ENCODE results near the gene KAZN. TPM values are rescaled to one million over a fixed set of nuclear protein-coding genes. Genes with fewer than 3 reads are reported as not detected.

KAZN gene
- total and polyA plus RNA-seq, 4 donors: 4.4 to 19.3 (median 9.6) TPM

GRCh38 chr1:14733779-14734140, 135.3 kb downstream of the KAZN start:
- H3K4me3 ChIP-seq (ENCODE audit: low read length in 2 of 2): no peak overlapping the region
- no peaks in the 10 kb centered on the region for H3K4me1 ChIP-seq (ENCODE audit: control insufficient read depth in 1 of 2, insufficient read depth in 2 of 2, low read length in 2 of 2)
- DNase-seq (no peak), ATAC-seq (ENCODE audit: low FRiP score) (no peak)
- no peaks in the 10 kb centered on the region for H3K9me3 ChIP-seq (ENCODE audit: control insufficient read depth, low read length)
- H3K27me3 ChIP-seq (ENCODE audit: control insufficient read depth in 1 of 2, insufficient read depth in 2 of 2, low read length in 1 of 2): no peaks in the 10 kb centered on the region
- no peak overlapping the region for H3K27ac ChIP-seq (ENCODE audit: low read depth in 1 of 2, low read length in 2 of 2)
- H3K36me3 ChIP-seq (ENCODE audit: control insufficient read depth in 1 of 2, insufficient read depth in 2 of 2, low read length in 1 of 2): no peaks in the 10 kb centered on the region
- intact Hi-C loops (cut with DNase I): loop anchor here in 1 of 2 donors (10.0 kb wide), 1 partner anchor 639 kb away; no protein-coding TSS in a partner anchor
- 91% methylated on average over 10 of the region's 10 CpGs for WGBS, 2 donors

DNA sequence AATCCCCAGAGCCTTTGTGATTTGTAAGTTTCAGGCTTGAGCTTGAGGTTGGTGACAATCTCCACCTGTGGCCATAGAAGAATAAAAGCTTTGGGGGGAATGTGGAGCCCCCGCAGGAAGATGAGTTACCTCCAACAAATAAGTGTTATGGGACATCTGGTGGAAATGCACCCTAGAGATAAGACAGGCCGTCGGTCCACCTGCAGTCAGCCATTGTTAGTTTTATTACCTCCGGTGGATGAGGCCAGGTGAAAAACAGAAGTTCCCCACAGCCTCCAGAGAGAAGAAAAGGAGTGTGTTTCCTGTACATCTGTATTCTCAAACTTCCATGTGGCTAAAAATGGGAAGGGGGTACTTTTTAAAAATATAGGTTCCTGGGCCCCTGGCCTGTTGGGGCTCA, 137.4 kb downstream of the KAZN start:
- WGBS, 2 donors: 83 to 85% methylated on average over 4 of the region's 4 CpGs
- intact Hi-C loops (cut with DNase I): loop anchor here in 1 of 2 donors (10.0 kb wide), 1 partner anchor 641 kb away; no protein-coding TSS in a partner anchor

DNA sequence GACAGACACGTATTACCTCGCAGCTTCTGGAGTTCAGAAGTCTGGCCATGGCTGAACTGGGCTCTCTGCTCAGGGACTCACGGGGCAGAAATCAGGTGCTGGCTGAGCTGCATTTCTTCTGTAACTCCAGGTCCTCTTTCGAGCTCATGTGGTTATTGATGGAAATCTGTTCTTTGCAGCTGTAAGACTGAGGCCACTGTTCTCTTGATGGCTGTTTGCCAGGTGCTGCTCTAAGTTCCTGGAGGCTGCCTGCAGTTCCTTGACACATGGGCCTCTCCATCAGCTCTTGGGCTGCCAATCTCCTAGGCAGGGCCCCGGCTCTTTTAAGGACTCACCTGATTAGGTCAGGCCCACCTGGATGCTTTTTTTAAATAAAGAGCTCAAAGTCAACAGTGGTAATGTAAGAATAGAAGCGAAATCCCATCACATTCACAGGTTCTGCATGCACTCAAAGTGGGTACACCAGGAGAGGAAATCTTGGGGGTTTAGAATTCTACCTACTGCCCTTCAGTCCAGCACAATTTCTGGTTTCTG, 139.1 kb downstream of the KAZN start:
- Histone ChIP-seq H3K4me3 (ENCODE audit: low read length in 2 of 2) (no peak overlapping the region), H3K27me3 (ENCODE audit: control insufficient read depth in 1 of 2, insufficient read depth in 2 of 2, low read length in 1 of 2) (no peaks in the 10 kb centered on the region), H3K9me3 (ENCODE audit: control insufficient read depth, low read length) (no peaks in the 10 kb centered on the region), H3K36me3 (ENCODE audit: control insufficient read depth in 1 of 2, insufficient read depth in 2 of 2, low read length in 1 of 2) (no peaks in the 10 kb centered on the region), H3K27ac (ENCODE audit: low read depth in 1 of 2, low read length in 2 of 2) (no peak overlapping the region), H3K4me1 (ENCODE audit: control insufficient read depth in 1 of 2, insufficient read depth in 2 of 2, low read length in 2 of 2) (no peaks in the 10 kb centered on the region)
- DNase-seq: no peak
- intact Hi-C loops (cut with DNase I): loop anchor here in 1 of 2 donors (10.0 kb wide), 1 partner anchor 643 kb away; no protein-coding TSS in a partner anchor
- 77 to 78% methylated on average over 6 of the region's 6 CpGs for WGBS, 2 donors
- ATAC-seq (ENCODE audit: low FRiP score): no peak

More for the DNA sequence above, 137.4 kb downstream of the KAZN start:
- Histone ChIP-seq H3K4me3 (ENCODE audit: low read length in 2 of 2) (no peak overlapping the region), H3K9me3 (ENCODE audit: control insufficient read depth, low read length) (no peaks in the 10 kb centered on the region), H3K27ac (ENCODE audit: low read depth in 1 of 2, low read length in 2 of 2) (no peak overlapping the region), H3K4me1 (ENCODE audit: control insufficient read depth in 1 of 2, insufficient read depth in 2 of 2, low read length in 2 of 2) (no peaks in the 10 kb centered on the region), H3K27me3 (ENCODE audit: control insufficient read depth in 1 of 2, insufficient read depth in 2 of 2, low read length in 1 of 2) (no peaks in the 10 kb centered on the region), H3K36me3 (ENCODE audit: control insufficient read depth in 1 of 2, insufficient read depth in 2 of 2, low read length in 1 of 2) (no peaks in the 10 kb centered on the region)
- ATAC-seq (ENCODE audit: low FRiP score) (no peak), DNase-seq (no peak)

GRCh38 chr1:14738235-14738634, 139.8 kb downstream of the KAZN start:
- ATAC-seq (ENCODE audit: low FRiP score) (no peak), DNase-seq (no peak)
- Histone ChIP-seq H3K36me3 (ENCODE audit: control insufficient read depth in 1 of 2, insufficient read depth in 2 of 2, low read length in 1 of 2) (no peaks in the 10 kb centered on the region), H3K4me3 (ENCODE audit: low read length in 2 of 2) (no peak overlapping the region), H3K9me3 (ENCODE audit: control insufficient read depth, low read length) (no peaks in the 10 kb centered on the region), H3K27ac (ENCODE audit: low read depth in 1 of 2, low read length in 2 of 2) (no peak overlapping the region), H3K27me3 (ENCODE audit: control insufficient read depth in 1 of 2, insufficient read depth in 2 of 2, low read length in 1 of 2) (no peaks in the 10 kb centered on the region), H3K4me1 (ENCODE audit: control insufficient read depth in 1 of 2, insufficient read depth in 2 of 2, low read length in 2 of 2) (no peaks in the 10 kb centered on the region)
- 76 to 80% methylated on average over 6 of the region's 6 CpGs for WGBS, 2 donors
- intact Hi-C loops (cut with DNase I): loop anchor here in 1 of 2 donors (10.0 kb wide), 1 partner anchor 643 kb away; no protein-coding TSS in a partner anchor

GRCh38 chr1:14738647-14739046, 140.2 kb downstream of the KAZN start:
- 70 to 82% methylated on average over 8 of the region's 8 CpGs for WGBS, 2 donors
- DNase-seq (no peak), ATAC-seq (ENCODE audit: low FRiP score) (no peak)
- Histone ChIP-seq H3K27ac (ENCODE audit: low read depth in 1 of 2, low read length in 2 of 2) (no peak overlapping the region), H3K9me3 (ENCODE audit: control insufficient read depth, low read length) (no peaks in the 10 kb centered on the region), H3K27me3 (ENCODE audit: control insufficient read depth in 1 of 2, insufficient read depth in 2 of 2, low read length in 1 of 2) (no peaks in the 10 kb centered on the region), H3K4me1 (ENCODE audit: control insufficient read depth in 1 of 2, insufficient read depth in 2 of 2, low read length in 2 of 2) (no peaks in the 10 kb centered on the region), H3K4me3 (ENCODE audit: low read length in 2 of 2) (no peak overlapping the region), H3K36me3 (ENCODE audit: control insufficient read depth in 1 of 2, insufficient read depth in 2 of 2, low read length in 1 of 2) (no peaks in the 10 kb centered on the region)
- intact Hi-C loops (cut with DNase I): loop anchor here in 1 of 2 donors (10.0 kb wide), 1 partner anchor 644 kb away; no protein-coding TSS in a partner anchor

DNA sequence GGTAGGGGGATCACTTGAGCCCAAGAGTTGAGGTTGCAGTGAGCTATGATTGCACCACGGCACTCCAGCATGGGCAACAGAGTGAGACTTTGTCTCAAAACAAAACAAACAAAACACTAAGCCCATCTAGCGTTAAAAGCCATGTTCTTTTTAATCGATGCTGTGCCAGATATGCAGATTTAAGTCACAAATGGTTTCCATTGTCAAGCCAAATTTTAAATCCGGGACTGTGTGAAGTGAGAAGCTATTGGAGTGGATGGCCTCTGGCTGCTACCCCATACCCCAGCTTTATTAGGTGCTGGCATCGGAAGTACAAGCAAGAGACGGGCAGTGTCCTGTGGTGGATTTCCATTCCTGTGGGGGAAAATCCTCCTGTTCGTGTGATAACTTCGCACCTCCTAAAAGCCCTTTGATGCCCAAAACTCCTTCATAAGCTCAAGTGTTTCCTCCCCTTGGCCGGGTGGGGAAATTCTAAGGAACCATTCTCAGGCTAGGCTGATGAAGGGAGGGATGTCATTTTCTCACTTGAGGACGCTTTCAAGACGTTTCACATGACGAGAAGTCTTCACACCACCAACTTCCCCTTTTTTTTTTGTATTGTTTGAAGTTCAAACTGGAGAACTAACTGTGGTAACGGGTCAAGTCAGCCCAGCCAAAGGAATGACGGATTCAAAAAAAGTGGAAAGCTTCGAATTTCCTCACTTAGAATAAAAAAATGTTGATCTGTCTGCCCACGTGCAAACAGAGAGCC, 140.8 kb downstream of the KAZN start:
- no peak for ATAC-seq (ENCODE audit: low FRiP score)
- H3K4me1 ChIP-seq (ENCODE audit: control insufficient read depth in 1 of 2, insufficient read depth in 2 of 2, low read length in 2 of 2): no peaks in the 10 kb centered on the region
- WGBS, 2 donors: 59 to 66% methylated on average over 16 of the region's 16 CpGs

GRCh38 chr1:14740016-14740415, 141.5 kb downstream of the KAZN start:
- Histone ChIP-seq H3K36me3 (ENCODE audit: control insufficient read depth in 1 of 2, insufficient read depth in 2 of 2, low read length in 1 of 2) (no peaks in the 10 kb centered on the region), H3K27me3 (ENCODE audit: control insufficient read depth in 1 of 2, insufficient read depth in 2 of 2, low read length in 1 of 2) (no peaks in the 10 kb centered on the region), H3K4me1 (ENCODE audit: control insufficient read depth in 1 of 2, insufficient read depth in 2 of 2, low read length in 2 of 2) (no peaks in the 10 kb centered on the region), H3K27ac (ENCODE audit: low read depth in 1 of 2, low read length in 2 of 2) (no peak overlapping the region), H3K4me3 (ENCODE audit: low read length in 2 of 2) (no peak overlapping the region), H3K9me3 (ENCODE audit: control insufficient read depth, low read length) (no peaks in the 10 kb centered on the region)
- intact Hi-C loops (cut with DNase I): no loop called here
- WGBS, 2 donors: 34 to 42% methylated on average over 8 of the region's 8 CpGs
- no peak for DNase-seq
- no peak for ATAC-seq (ENCODE audit: low FRiP score)

More for the DNA sequence above, 140.8 kb downstream of the KAZN start:
- intact Hi-C loops (cut with DNase I): loop anchor here in 1 of 2 donors (10.0 kb wide), 1 partner anchor 644 kb away; no protein-coding TSS in a partner anchor
- no peaks in the 10 kb centered on the region for H3K36me3 ChIP-seq (ENCODE audit: control insufficient read depth in 1 of 2, insufficient read depth in 2 of 2, low read length in 1 of 2)
- H3K27me3 ChIP-seq (ENCODE audit: control insufficient read depth in 1 of 2, insufficient read depth in 2 of 2, low read length in 1 of 2): no peaks in the 10 kb centered on the region
- no peak for DNase-seq
- no peak overlapping the region for H3K4me3 ChIP-seq (ENCODE audit: low read length in 2 of 2)
- no peaks in the 10 kb centered on the region for H3K9me3 ChIP-seq (ENCODE audit: control insufficient read depth, low read length)
- no peak overlapping the region for H3K27ac ChIP-seq (ENCODE audit: low read depth in 1 of 2, low read length in 2 of 2)

DNA sequence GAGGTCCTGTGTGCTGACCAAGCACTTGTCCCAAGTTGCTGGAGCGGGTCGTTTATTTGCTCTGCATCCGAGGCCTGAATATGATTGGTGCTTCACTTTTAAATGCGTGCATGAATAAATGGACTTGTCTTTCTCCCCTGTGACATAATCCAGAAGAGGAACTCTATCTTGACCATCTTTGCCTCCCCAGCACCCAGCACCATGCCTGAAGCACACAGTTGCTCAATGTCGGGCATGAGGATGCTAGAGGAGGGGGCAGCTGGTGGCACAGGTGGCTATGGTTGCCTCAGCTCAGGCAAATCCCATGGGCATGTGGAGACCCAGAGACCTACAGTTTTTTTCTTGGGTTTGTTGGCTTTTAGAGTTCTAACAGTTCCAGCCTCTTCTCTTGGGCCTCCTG, 142.6 kb downstream of the KAZN start:
- intact Hi-C loops (cut with DNase I): no loop called here
- peaks cover 0 to 2% of the 10 kb centered on the region in 2 donors for H3K4me1 ChIP-seq (ENCODE audit: control insufficient read depth in 1 of 2, insufficient read depth in 2 of 2, low read length in 2 of 2)
- DNase-seq (no peak), ATAC-seq (ENCODE audit: low FRiP score) (no peak)
- no peaks in the 10 kb centered on the region for H3K27me3 ChIP-seq (ENCODE audit: control insufficient read depth in 1 of 2, insufficient read depth in 2 of 2, low read length in 1 of 2)
- H3K9me3 ChIP-seq (ENCODE audit: control insufficient read depth, low read length): no peaks in the 10 kb centered on the region
- WGBS, 2 donors: 84 to 86% methylated on average over 5 of the region's 5 CpGs
- H3K4me3 ChIP-seq (ENCODE audit: low read length in 2 of 2): no peak overlapping the region
- no peaks in the 10 kb centered on the region for H3K36me3 ChIP-seq (ENCODE audit: control insufficient read depth in 1 of 2, insufficient read depth in 2 of 2, low read length in 1 of 2)
- no peak overlapping the region for H3K27ac ChIP-seq (ENCODE audit: low read depth in 1 of 2, low read length in 2 of 2)

DNA sequence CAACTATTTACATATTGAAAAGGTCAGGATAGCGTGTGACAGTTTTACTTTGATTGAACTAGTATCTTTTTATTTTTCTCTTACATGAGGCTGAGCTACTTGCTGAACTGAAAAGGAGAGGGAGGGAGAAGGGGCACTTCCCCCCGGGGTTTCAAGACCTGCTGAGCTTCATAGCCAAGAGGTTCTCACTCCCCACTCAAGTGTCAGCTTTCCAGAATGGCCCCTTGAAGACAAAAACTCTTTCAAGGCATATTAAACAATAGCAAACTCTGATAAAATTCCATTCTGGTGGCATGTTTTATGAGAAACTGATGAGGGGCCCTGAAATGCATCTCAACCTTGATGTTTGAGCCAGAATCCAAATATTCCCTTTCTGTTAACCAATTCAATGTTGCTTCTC, 143.0 kb downstream of the KAZN start:
- 65 to 71% methylated on average over 2 of the region's 2 CpGs for WGBS, 2 donors
- intact Hi-C loops (cut with DNase I): no loop called here
- H3K27me3 ChIP-seq (ENCODE audit: control insufficient read depth in 1 of 2, insufficient read depth in 2 of 2, low read length in 1 of 2): no peaks in the 10 kb centered on the region

More for the DNA sequence above, 143.0 kb downstream of the KAZN start:
- H3K4me3 ChIP-seq (ENCODE audit: low read length in 2 of 2): no peak overlapping the region
- H3K27ac ChIP-seq (ENCODE audit: low read depth in 1 of 2, low read length in 2 of 2): no peak overlapping the region
- H3K9me3 ChIP-seq (ENCODE audit: control insufficient read depth, low read length): no peaks in the 10 kb centered on the region
- DNase-seq: no peak
- H3K4me1 ChIP-seq (ENCODE audit: control insufficient read depth in 1 of 2, insufficient read depth in 2 of 2, low read length in 2 of 2): peaks cover 0 to 3% of the 10 kb centered on the region in 2 donors
- no peak for ATAC-seq (ENCODE audit: low FRiP score)
- no peaks in the 10 kb centered on the region for H3K36me3 ChIP-seq (ENCODE audit: control insufficient read depth in 1 of 2, insufficient read depth in 2 of 2, low read length in 1 of 2)
